Astrocyte (in vitro differentiated cells and primary cell): ENCODE results near the gene PSME1.

Experiments
- CTCF ChIP-seq: IDR thresholded peaks from 2 replicates; pipeline ENCODE4 v1.5.1; 2011; ENCODE audit warnings: low read depth, mild to moderate bottlenecking, inconsistent platforms, low read length, moderate library complexity; ENCODE audit not compliant: insufficient read depth
- EZH2 ChIP-seq: IDR thresholded peaks from 2 replicates; pipeline ENCODE4 v1.6.1; 2012; ENCODE audit warnings: mild to moderate bottlenecking, low read length, inconsistent platforms; ENCODE audit not compliant: insufficient read depth

GRCh38 chr14:24123424-24124417 lies 12.3 kb upstream of the PSME1 start:
- TF ChIP-seq CTCF (no peak), EZH2 (no peak)
